HPDE6-E6E7 (cell line): ENCODE data around the gene AMELX.

Experiments used
- DNase-seq: peaks from one replicate; pipeline ENCODE4 v3.0.0; 2011; ENCODE audit warnings: missing footprints; ENCODE audit errors: extremely low spot score

AMELX gene

GRCh38 chrX:11293113-11293512, at the start of gene AMELX:
TSS of gene AMELX (plus strand) at chrX:11293413. CDS start at chrX:11294789, 1,376 bp downstream.
- no peak for DNase-seq

DNA sequence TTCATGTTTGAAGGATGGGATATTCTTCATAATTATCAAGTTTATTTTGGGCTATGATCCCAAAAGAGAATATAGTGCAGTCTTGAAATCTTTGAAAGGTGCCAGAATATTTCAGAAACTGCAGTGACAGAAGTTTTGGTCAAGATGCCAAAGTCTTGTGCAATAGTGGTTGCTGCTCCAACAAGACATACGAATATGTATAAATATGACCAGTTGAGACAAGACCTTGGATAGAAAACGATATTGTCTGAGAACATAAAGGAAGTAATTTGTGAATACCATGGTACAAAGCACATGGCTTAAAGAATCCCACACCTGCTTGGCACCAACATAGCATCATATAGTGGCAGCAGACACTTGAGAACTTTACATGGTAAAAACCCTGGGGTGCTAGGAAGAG, 48.6 kb upstream of the AMELX start:
- no peak for DNase-seq

- no peak for DNase-seq
Observed at GRCh38 chrX:11254417-11255109, 38.6 kb upstream of the AMELX start.

DNA sequence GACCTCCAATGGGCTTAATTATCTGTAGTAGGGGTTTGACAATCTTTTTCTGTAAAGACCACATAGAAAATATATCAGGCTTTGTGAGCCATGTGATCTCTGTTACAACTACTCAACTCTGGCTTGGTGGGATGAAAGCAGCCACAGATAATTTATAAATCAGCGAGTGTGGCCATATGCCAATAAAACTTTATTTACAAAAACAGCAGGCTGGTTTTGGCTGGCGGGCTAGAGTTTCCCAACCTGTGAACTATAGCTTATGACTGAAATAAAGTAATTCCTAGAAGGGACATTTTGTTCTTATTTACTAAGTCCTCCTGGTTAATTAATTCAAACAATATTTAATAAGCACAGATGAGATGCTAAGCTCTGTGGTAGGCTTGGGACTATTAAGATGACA, 35.9 kb upstream of the AMELX start:
- DNase-seq, result no peak

GRCh38 chrX:11257711-11258110, 35.5 kb upstream of the AMELX start:
- no peak for DNase-seq

DNA sequence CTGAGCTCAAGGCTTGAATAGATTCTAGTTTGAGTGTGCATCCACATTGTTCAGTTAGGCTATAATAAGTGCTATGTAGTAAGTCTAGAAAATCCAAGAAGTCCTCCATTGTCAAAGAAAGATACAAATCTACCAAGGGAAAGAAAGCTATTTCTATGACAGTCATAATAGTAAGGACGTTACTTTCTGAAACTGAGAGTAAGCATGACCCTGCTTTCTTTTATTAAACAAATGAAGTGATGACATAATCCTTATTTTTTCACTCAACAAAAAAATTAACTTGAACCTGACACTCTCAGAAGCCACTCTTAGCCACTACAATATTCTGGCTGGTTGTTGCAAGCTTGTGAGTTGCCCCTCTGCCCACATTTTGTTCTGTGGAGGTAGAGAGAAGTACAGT, 33.8 kb upstream of the AMELX start:
- no peak for DNase-seq

GRCh38 chrX:11261260-11261659, 32.0 kb upstream of the AMELX start:
- DNase-seq, result no peak

- no peak for DNase-seq
Observed at GRCh38 chrX:11264925-11265324, 28.3 kb upstream of the AMELX start.

DNA sequence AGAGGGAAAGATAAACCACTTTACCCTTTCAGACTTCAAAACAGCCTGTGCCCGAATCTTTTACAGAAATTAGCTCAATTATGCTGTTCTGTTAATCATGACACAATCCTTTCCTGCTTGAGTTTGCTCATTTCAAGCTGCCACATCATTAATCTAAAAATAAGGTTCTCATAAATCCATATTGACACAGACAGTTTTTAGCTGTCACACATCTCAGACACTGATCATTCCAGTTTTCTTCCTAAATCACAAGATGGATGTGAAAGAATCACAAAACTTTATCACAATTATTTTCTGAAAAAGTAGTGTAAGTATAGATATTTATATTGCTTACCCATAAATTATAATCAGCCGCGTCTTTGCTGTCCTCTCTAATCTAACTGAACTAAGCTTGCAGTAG, 27.9 kb upstream of the AMELX start:
- DNase-seq, result no peak

DNA sequence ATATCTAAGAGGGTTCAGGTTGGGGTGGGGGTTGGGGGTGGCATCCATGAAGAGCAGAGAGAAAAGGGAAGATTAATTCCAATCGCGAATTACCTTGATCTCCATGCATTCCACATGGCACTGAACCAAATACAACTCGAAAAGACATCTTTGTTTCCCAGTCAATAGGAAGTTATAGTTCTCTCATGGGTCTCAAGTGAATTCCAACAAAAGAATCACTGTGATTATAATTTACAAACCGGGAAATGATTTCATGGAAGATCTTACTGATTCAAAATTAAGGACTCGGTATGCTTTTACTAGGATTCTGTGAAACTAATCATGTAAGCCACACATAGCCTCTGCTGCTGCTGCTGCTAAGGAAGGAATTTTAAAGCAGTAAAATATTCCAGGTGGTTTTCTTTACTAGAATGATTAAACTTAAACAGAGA, 26.6 kb upstream of the AMELX start:
- DNase-seq, result no peak

GRCh38 chrX:11267425-11267824, 25.8 kb upstream of the AMELX start:
- no peak for DNase-seq

- DNase-seq, result no peak
Observed at GRCh38 chrX:11269006-11269405, 24.2 kb upstream of the AMELX start.

DNA sequence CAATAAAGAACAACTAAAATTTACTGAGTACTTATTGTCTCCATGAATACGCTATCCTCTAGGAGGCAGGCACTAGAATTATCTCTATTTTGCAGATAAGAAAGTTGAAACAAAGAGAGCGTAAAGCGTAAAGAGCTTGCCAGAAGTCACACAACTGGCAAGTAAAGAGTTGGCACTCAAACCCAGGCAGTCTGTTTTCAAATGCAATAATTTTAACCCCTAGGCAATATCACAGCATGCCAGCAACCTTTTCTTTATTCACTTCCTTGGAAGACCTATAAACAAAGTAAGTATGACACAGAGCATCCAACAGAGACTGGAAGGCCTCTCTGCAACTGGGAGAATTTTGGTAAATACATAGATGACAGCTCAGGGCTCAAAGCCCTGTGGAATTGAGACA, 23.2 kb upstream of the AMELX start:
- DNase-seq, result no peak

- no peak for DNase-seq
Observed at GRCh38 chrX:11272290-11272689, 20.9 kb upstream of the AMELX start.

GRCh38 chrX:11272863-11273262, 20.4 kb upstream of the AMELX start:
- no peak for DNase-seq

- no peak for DNase-seq
Observed at GRCh38 chrX:11273544-11273943, 19.7 kb upstream of the AMELX start.

GRCh38 chrX:11282043-11282442, 11.2 kb upstream of the AMELX start:
- DNase-seq, result no peak

GRCh38 chrX:11285651-11286050, 7.6 kb upstream of the AMELX start:
- DNase-seq, result no peak

DNA sequence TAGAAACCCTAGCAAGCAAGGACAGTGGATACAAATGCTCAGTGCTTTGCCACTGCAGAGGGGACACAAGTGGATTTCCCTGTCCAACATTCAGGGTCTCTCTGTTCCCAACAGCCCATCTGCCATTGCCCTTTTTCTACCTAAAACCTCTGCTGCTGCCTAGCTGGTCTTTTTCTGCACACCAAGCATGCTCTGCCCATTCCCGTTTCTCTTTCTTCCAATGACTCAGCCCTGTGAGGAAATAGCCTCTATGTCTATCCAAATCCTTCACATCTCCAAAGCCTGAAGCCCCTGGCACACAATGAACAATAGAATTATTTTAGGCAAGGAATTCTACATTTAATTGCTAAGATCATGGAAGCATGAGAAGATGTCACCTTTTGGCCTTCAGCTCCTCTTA, 5.7 kb upstream of the AMELX start:
- no peak for DNase-seq

GRCh38 chrX:11290416-11291102, 2.7 kb upstream of the AMELX start:
- no peak for DNase-seq

- no peak for DNase-seq
Observed at GRCh38 chrX:11296051-11296450, 2.8 kb downstream of the AMELX start.

DNA sequence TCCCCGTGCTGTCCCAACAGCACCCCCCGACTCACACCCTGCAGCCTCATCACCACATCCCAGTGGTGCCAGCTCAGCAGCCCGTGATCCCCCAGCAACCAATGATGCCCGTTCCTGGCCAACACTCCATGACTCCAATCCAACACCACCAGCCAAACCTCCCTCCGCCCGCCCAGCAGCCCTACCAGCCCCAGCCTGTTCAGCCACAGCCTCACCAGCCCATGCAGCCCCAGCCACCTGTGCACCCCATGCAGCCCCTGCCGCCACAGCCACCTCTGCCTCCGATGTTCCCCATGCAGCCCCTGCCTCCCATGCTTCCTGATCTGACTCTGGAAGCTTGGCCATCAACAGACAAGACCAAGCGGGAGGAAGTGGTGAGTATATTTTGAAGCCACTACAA, 5.4 kb downstream of the AMELX start:
- DNase-seq, result no peak

GRCh38 chrX:11304829-11305228, 11.6 kb downstream of the AMELX start:
- no peak for DNase-seq

DNA sequence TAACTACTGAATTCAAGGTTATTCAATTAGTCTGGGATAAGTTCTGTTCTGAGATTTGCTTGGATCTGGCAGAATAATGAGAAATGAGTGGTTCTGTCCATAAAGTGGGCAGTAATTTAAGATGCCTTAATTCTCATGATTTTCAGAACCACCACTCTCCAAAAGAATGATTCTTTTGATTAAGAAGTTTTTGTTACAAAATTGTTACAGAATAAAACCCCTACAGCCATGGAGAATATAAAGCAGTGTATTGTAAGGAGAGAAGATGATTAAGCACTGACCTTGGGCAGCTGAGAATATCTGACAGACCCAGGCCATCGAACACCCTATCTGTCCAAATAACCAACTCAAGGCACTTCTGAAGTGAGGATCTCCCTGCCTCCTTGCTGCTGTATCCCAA, 12.4 kb downstream of the AMELX start:
- DNase-seq, result no peak
